ENCODE measurements around the gene SYT5.
A peak's percentile ranks its signal among the peaks of the same experiment; 100 is the strongest.

SYT5 gene

DNA sequence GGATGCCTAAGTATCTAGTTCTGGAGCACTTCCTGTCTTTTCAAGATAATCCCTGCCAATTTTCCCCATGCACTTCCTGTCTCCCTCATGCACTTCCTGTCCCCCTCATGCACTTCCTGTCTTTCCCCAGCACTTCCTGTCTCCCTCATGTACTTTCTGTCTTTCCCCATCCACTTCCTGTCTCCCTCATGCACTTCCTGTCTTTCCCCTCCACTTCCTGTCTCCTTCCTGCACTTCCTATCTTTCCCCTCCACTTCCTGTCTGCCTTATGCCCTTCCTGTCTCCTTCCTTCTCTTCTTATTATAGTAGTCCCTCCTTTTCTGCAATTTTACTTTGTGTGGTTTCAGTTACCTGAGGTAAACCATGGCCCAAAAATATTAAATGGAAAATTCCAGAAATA lies 28.1 kb downstream of the SYT5 start:
- H3K27me3 ChIP-seq (ENCODE audit: insufficient read depth, low read length), result peaks cover 13% of the 10 kb centered on the region
- H3K27ac ChIP-seq (ENCODE audit: low read length), result no peak overlapping the region
- peaks cover 12% of the 10 kb centered on the region for H3K4me1 ChIP-seq (ENCODE audit: insufficient read depth, low read length)
- H3K9ac ChIP-seq (ENCODE audit: low read depth, low read length), result no peak overlapping the region
- H3K4me3 ChIP-seq (ENCODE audit: low read length), result no peak overlapping the region
- H3K36me3 ChIP-seq (ENCODE audit: insufficient read depth, low read depth, low read length), result peaks cover 5% of the 10 kb centered on the region; the same call in 1 of the 2 replicates
- no peaks in the 10 kb centered on the region for H3K9me3 ChIP-seq (ENCODE audit: insufficient read depth, low read depth, low read length)

DNA sequence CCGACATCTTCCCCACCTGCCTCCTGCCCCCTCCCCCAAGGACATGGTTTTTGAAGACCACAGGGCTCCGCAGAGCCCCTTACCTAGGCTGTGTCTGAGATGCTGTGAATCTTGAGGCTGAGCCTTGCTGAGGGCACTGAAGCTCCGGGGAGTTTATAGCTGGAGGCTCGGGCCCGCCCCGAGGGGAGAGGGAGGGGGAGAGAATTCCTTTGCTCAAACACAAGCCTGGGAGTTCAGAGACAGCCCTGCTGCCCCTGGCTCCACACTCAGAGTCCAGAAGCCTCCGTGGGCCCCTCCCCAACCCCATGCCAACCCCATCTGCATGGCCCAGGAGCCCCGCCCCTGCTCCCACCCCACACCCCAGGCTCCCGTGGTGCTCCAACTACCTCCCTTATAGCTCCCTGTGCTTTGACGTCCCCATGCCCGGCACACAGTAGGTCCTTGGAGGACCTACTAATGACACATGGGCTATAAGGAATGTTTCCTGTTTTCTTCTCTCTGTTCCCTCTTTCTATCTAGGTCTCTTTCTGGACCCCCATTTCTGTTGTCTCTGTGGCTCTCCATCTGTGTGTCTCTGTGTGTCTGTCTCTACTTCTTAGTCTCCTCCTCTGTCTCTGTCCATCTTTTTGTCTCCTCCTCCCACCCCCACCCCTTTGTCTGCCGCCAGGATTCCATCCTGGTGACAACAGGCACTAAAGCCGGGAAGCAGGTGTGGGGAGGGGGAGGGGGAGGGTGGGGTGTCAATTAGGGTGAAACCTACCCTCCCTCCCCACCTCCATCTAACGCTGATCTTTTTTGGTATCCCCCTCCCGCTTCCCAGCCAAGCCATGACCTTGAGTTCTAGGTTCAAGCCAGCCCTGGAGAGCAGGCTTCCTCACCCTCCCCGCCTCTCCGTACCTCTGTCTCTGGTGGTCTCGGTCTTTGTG lies 30.7 kb downstream of the SYT5 start, which contains the start of gene TNNT1:
TNNT1 (minus strand) TSS at position 129 of the 926 bp plus-strand sequence. CDS start 2,049 bp downstream, outside the sequence.
- peaks cover 5% of the 10 kb centered on the region; the same call in 1 of the 2 replicates for H3K36me3 ChIP-seq (ENCODE audit: insufficient read depth, low read depth, low read length)
- peak within 1 kb of the TSS; percentile 46; the same call in 1 of the 2 replicates for H3K9ac ChIP-seq (ENCODE audit: low read depth, low read length)
- peak within 1 kb of the TSS; percentile 51; the same call in 1 of the 2 replicates for H3K4me3 ChIP-seq (ENCODE audit: low read length)
- H3K27ac ChIP-seq (ENCODE audit: low read length), result no peak within 1 kb of the TSS
- H3K4me1 ChIP-seq (ENCODE audit: insufficient read depth, low read length), result peaks cover 12% of the 10 kb centered on the region
- no peaks in the 10 kb centered on the region for H3K9me3 ChIP-seq (ENCODE audit: insufficient read depth, low read depth, low read length)
- peaks cover 10% of the 10 kb centered on the region; the same call in 1 of the 2 replicates for H3K27me3 ChIP-seq (ENCODE audit: insufficient read depth, low read length)

DNA sequence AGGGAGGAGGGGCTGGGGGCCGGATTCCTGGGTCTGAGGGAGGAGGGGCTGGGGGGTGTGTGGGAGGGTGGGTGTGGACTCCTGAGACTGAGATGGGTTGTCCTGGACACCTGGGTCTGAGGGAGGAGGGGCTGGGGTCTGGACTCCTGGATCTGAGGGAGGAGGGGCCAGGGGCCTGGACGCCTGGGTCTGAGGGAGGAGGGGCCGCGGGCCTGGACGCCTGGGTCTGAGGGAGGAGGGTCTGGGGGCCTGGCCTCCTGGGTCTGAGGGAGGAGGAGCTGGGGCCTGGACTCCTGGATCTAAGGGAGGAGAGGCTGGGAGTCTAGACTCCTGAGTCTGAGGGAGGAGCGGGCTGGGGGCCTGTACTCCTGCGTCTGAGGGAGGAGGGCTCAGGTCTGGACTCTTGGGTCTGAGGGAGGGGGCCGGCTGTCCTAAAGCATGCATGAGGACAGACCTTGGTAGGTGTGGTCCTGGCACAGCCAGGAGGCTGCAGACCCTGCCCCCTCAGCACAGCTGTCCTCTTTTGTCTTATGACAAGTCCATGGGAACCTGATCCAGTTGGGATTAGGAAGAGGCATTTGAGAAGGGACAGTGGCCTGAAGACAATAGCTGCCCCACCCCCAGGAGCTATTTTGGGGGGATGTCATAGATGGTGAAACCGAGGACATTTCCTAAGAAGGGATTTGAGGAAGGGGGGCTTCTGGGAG lies 32.4 kb downstream of the SYT5 start:
- Histone ChIP-seq H3K9ac (ENCODE audit: low read depth, low read length) (no peak overlapping the region), H3K4me3 (ENCODE audit: low read length) (no peak overlapping the region), H3K4me1 (ENCODE audit: insufficient read depth, low read length) (peaks cover 12% of the 10 kb centered on the region), H3K27ac (ENCODE audit: low read length) (no peak overlapping the region), H3K36me3 (ENCODE audit: insufficient read depth, low read depth, low read length) (peaks cover 5% of the 10 kb centered on the region; the same call in 1 of the 2 replicates), H3K9me3 (ENCODE audit: insufficient read depth, low read depth, low read length) (no peaks in the 10 kb centered on the region), H3K27me3 (ENCODE audit: insufficient read depth, low read length) (peaks cover 10% of the 10 kb centered on the region; the same call in 1 of the 2 replicates)

DNA sequence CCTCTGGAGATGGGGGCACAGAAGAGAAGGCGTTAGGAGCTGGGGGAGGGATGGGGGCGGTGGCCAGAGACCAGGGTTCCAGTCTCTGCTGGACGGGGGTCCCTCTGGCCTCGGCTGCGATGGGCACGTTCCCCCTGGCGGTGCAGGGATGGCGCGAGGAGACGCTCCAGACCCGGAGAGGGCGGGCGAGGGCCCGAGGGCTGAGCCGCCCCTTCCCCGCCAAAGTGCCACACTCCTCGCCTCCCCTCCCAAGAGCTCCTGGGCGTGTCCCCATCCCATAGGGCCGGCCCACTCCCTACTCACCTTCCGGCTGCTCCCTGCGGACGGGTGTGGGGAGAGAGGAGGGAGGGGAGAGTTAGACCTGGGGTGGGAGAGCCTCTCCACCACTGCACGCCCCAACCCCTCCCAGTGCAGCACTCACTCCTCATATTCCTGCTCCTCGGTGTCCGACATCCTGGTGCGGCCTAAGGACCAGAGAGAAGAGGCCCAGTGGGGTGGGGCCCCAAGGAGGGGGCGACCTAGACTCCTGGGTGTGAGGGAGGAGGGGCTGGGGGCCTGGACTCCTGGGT lies 33.3 kb downstream of the SYT5 start:
- Histone ChIP-seq H3K27ac (ENCODE audit: low read length) (peak overlapping the region; percentile 93), H3K36me3 (ENCODE audit: insufficient read depth, low read depth, low read length) (peaks cover under 1% of the 10 kb centered on the region; the same call in 1 of the 2 replicates), H3K4me3 (ENCODE audit: low read length) (peak overlapping the region; percentile 68; the same call in 1 of the 2 replicates), H3K9me3 (ENCODE audit: insufficient read depth, low read depth, low read length) (no peaks in the 10 kb centered on the region), H3K27me3 (ENCODE audit: insufficient read depth, low read length) (peaks cover 10% of the 10 kb centered on the region; the same call in 1 of the 2 replicates), H3K4me1 (ENCODE audit: insufficient read depth, low read length) (peaks cover 12% of the 10 kb centered on the region), H3K9ac (ENCODE audit: low read depth, low read length) (peak overlapping the region; percentile 72; the same call in 1 of the 2 replicates)

- Histone ChIP-seq H3K4me3 (ENCODE audit: low read length) (peak overlapping the region; percentile 68), H3K27ac (ENCODE audit: low read length) (no peak overlapping the region), H3K36me3 (ENCODE audit: insufficient read depth, low read depth, low read length) (no peaks in the 10 kb centered on the region), H3K27me3 (ENCODE audit: insufficient read depth, low read length) (peaks cover 10% of the 10 kb centered on the region; the same call in 1 of the 2 replicates), H3K4me1 (ENCODE audit: insufficient read depth, low read length) (peaks cover 12% of the 10 kb centered on the region), H3K9me3 (ENCODE audit: insufficient read depth, low read depth, low read length) (no peaks in the 10 kb centered on the region), H3K9ac (ENCODE audit: low read depth, low read length) (no peak overlapping the region)
These were observed 33.9 kb downstream of the SYT5 start for GRCh38 chr19:55146078-55146704.

GRCh38 chr19:55145232-55145631 lies 34.9 kb downstream of the SYT5 start:
- Histone ChIP-seq H3K27ac (ENCODE audit: low read length) (no peak overlapping the region), H3K4me1 (ENCODE audit: insufficient read depth, low read length) (peaks cover 15% of the 10 kb centered on the region), H3K9me3 (ENCODE audit: insufficient read depth, low read depth, low read length) (no peaks in the 10 kb centered on the region), H3K4me3 (ENCODE audit: low read length) (no peak overlapping the region; the same call in 1 of the 2 replicates), H3K27me3 (ENCODE audit: insufficient read depth, low read length) (peaks cover 10% of the 10 kb centered on the region; the same call in 1 of the 2 replicates), H3K36me3 (ENCODE audit: insufficient read depth, low read depth, low read length) (no peaks in the 10 kb centered on the region), H3K9ac (ENCODE audit: low read depth, low read length) (no peak overlapping the region)

- Histone ChIP-seq H3K27ac (ENCODE audit: low read length) (no peak overlapping the region), H3K4me1 (ENCODE audit: insufficient read depth, low read length) (peaks cover 3% of the 10 kb centered on the region; the same call in 1 of the 2 replicates), H3K27me3 (ENCODE audit: insufficient read depth, low read length) (no peaks in the 10 kb centered on the region), H3K4me3 (ENCODE audit: low read length) (peak overlapping the region; percentile 58; the same call in 1 of the 2 replicates), H3K9me3 (ENCODE audit: insufficient read depth, low read depth, low read length) (no peaks in the 10 kb centered on the region), H3K36me3 (ENCODE audit: insufficient read depth, low read depth, low read length) (0 out of 2 replicates have a peak, but pooled peaks cover under 1% of the 10 kb centered on the region), H3K9ac (ENCODE audit: low read depth, low read length) (no peak overlapping the region)
These were observed 38.4 kb downstream of the SYT5 start for GRCh38 chr19:55141696-55142095.

GRCh38 chr19:55137915-55138314 lies 42.2 kb downstream of the SYT5 start:
- Histone ChIP-seq H3K27me3 (ENCODE audit: insufficient read depth, low read length) (no peaks in the 10 kb centered on the region), H3K27ac (ENCODE audit: low read length) (no peak overlapping the region), H3K9ac (ENCODE audit: low read depth, low read length) (no peak overlapping the region; the same call in 1 of the 2 replicates), H3K9me3 (ENCODE audit: insufficient read depth, low read depth, low read length) (no peaks in the 10 kb centered on the region), H3K4me3 (ENCODE audit: low read length) (no peak overlapping the region), H3K36me3 (ENCODE audit: insufficient read depth, low read depth, low read length) (peaks cover 15% of the 10 kb centered on the region), H3K4me1 (ENCODE audit: insufficient read depth, low read length) (peaks cover 3% of the 10 kb centered on the region; the same call in 1 of the 2 replicates)

DNA sequence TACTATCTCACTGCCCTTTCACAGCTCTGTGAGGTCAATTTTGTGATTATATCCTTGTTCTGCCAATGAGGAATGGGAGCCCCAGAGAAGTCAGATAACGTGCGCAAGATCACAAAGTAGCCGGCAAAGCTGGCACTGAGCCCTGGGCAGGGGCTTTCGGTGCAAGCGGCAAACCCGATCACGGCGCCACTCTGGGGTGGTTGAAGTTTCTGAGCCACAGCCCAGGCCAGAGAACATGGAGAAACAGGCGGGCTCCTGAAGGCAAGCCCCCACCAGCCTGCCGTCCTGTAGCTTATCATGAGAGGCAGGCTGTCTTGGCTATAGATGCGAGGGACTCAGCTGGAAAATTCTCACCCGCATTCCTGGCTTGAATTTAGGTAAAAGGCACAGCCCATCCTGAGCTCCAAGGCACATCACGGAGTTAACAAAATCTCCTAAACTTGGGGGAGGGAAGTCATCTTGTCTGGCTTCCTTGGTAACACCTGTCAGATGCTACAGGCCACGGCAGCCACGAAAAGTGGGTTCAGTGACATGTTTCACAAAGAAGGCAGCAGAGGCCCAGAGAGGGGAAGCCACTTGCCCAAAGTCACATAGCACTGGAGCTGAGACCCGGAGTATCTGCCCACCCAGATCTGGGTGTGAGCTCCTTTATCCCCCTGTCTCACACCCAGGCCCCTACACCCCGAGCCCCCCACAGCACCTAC lies 43.5 kb downstream of the SYT5 start:
- Histone ChIP-seq H3K9ac (ENCODE audit: low read depth, low read length) (no peak overlapping the region), H3K36me3 (ENCODE audit: insufficient read depth, low read depth, low read length) (peaks cover 15% of the 10 kb centered on the region)

DNA sequence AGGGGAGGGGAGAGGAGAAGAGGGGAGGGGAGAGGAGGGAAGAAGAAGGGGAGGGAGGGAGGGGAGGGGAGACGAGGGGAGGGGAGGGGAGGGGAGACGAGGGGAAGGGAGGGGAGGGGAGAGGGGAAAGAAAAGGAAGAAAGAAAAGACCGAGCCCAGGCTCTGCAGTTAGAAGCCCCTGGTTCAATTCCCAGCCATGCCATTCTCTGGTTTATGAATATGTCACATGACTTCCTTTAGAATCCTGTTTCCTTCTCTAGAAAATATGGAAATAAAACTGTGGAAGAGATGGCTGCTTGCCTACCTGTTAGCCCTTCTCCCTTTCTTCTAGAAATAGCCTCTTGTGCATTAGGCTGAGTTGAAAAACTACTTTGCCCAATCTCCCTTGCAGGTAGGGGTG lies 45.4 kb downstream of the SYT5 start:
- H3K4me1 ChIP-seq (ENCODE audit: insufficient read depth, low read length), result no peaks in the 10 kb centered on the region; the same call in 1 of the 2 replicates
- no peak overlapping the region for H3K9ac ChIP-seq (ENCODE audit: low read depth, low read length)
- no peak overlapping the region for H3K27ac ChIP-seq (ENCODE audit: low read length)
- H3K27me3 ChIP-seq (ENCODE audit: insufficient read depth, low read length), result no peaks in the 10 kb centered on the region
- H3K9me3 ChIP-seq (ENCODE audit: insufficient read depth, low read depth, low read length), result no peaks in the 10 kb centered on the region
- no peak overlapping the region for H3K4me3 ChIP-seq (ENCODE audit: low read length)
- peaks cover 15% of the 10 kb centered on the region for H3K36me3 ChIP-seq (ENCODE audit: insufficient read depth, low read depth, low read length)

More for the DNA sequence above, 43.5 kb downstream of the SYT5 start:
- Histone ChIP-seq H3K27ac (ENCODE audit: low read length) (no peak overlapping the region), H3K27me3 (ENCODE audit: insufficient read depth, low read length) (no peaks in the 10 kb centered on the region), H3K9me3 (ENCODE audit: insufficient read depth, low read depth, low read length) (no peaks in the 10 kb centered on the region), H3K4me1 (ENCODE audit: insufficient read depth, low read length) (peaks cover 3% of the 10 kb centered on the region; the same call in 1 of the 2 replicates), H3K4me3 (ENCODE audit: low read length) (no peak overlapping the region)

Data from iPS-20b (cell line).